MCF 10A (cell line): ENCODE results near the gene ERRFI1. TPM values are rescaled to one million over a fixed set of nuclear protein-coding genes. Genes with fewer than 3 reads are reported as not detected.

Experiments used
- BruUV-seq: library from RNA; stranded (reverse); fragments of 400-500 nt; replicated peaks from 2 replicates; lab custom pipeline; 2021; lab: Mats Ljungman, UMichigan
- CTCF ChIA-PET: fragments of 300-600 bp; sonication (Branson Sonifier 250); formaldehyde crosslinking; extraction: SDS; loops from one replicate; lab custom pipeline; 2021; ENCODE audit warnings: antibody characterized with exemption, inconsistent platforms; lab: Yijun Ruan, JAX
- POLR2A ChIA-PET: fragments of 300-600, 350-650 bp; sonication (Branson Sonifier 250); formaldehyde crosslinking; extraction: SDS; loops from one replicate; lab custom pipeline; 2020; ENCODE audit warnings: antibody characterized with exemption, inconsistent platforms; lab: Yijun Ruan, JAX
- DNase-seq: peaks from one replicate; pipeline ENCODE4 v3.0.0-alpha.2; 2018; ENCODE audit not compliant: unreplicated experiment
- H3K27ac Mint-ChIP-seq: one replicate; pipeline ENCODE4 v1.8.0; 2022; ENCODE audit warnings: mild to moderate bottlenecking, low read depth, mixed read lengths; ENCODE audit not compliant: unreplicated experiment
- H3K27me3 Mint-ChIP-seq: one replicate; pipeline ENCODE4 v1.8.0; 2022; ENCODE audit warnings: mixed read lengths; ENCODE audit not compliant: insufficient read depth, unreplicated experiment
- H3K36me3 Mint-ChIP-seq: one replicate; pipeline ENCODE4 v1.8.0; 2022; ENCODE audit warnings: mild to moderate bottlenecking, moderate library complexity, mixed read lengths; ENCODE audit not compliant: insufficient read depth, unreplicated experiment
- H3K4me1 Mint-ChIP-seq: one replicate; pipeline ENCODE4 v1.8.0; 2022; ENCODE audit warnings: mixed read lengths; ENCODE audit not compliant: insufficient read depth, unreplicated experiment
- H3K4me3 Mint-ChIP-seq: one replicate; pipeline ENCODE4 v1.8.0; 2022; ENCODE audit warnings: mild to moderate bottlenecking, moderate library complexity, mixed read lengths; ENCODE audit not compliant: unreplicated experiment
- H3K9me3 Mint-ChIP-seq: one replicate; pipeline ENCODE4 v1.8.0; 2022; ENCODE audit warnings: mixed read lengths; ENCODE audit not compliant: unreplicated experiment
- intact Hi-C: fragments of 100-400 bp; cut with micrococcal nuclease; formaldehyde crosslinking; loops from 2 replicates; pipeline ENCODE4 v1.14.1; 2022
- total RNA-seq: library from RNA; stranded (reverse); gene quantifications from 2 replicates; pipeline ENCODE4 v1.2.3, GENCODE V29; 2022
- TF ChIP-seq, protein P1 (sequence below): fragments of 200-600 bp; IDR thresholded peaks from one replicate; pipeline ENCODE4 v1.8.0; 2022; ENCODE audit warnings: antibody characterized with exemption, mild to moderate bottlenecking; ENCODE audit not compliant: unreplicated experiment

ERRFI1 gene
- total RNA-seq, 1 experiment from 2014 or later: 111 TPM

DNA sequence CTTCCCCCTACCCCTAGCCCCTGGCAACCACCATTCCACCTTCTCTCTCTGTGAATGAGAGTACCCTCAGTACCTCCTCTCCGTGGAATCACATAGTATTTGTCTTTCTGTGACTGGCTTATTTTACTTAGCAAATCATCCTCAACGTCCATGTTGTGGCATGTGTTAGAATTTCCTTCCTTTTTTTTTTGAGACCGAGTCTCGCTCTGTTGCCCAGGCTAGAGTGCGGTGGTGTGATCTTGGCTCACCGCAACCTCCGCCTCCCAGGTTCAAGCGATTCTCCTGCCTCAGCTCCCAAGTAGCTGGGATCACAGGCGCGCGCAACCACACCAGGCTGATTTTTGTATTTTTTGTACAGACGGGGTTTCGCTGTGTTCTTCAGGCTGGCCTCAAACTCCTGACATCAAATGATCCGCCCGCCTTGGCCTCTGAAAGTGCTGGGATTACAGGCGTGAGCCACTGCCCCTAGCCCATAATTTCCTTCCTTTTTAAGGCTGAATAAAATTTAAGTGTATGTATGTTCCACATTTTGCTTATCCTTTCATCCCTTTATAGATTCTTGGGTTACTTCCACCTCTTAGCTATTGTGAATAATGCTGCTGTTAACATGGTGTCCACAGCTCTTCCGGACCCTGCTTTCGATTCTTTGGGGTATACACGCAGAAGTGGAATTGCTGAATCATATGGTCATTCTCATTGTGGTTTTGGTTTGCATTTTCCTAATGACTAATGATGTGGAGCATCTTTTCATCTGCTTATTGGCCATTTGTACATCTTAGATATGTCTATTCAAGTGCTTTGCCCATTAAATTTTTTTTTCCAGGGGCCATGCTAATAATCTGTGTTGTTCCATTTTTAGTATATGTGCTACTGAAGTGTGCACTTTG, 32.3 kb downstream of the ERRFI1 start:
- CTCF ChIA-PET: interaction anchor here (0.6 kb wide), 1 partner anchor 11 kb away, joined by 3 read pairs; no protein-coding TSS in a partner anchor
- no TSS peak for BruUV-seq
- Mint-ChIP-seq H3K9me3 (peaks cover 10% of the 10 kb centered on the region), H3K27me3 (no peaks in the 10 kb centered on the region), H3K36me3 (peaks cover 18% of the 10 kb centered on the region), H3K27ac (no peak overlapping the region), H3K4me1 (peaks cover 18% of the 10 kb centered on the region), H3K4me3 (no peak overlapping the region)
- TF ChIP-seq, protein P1, sequence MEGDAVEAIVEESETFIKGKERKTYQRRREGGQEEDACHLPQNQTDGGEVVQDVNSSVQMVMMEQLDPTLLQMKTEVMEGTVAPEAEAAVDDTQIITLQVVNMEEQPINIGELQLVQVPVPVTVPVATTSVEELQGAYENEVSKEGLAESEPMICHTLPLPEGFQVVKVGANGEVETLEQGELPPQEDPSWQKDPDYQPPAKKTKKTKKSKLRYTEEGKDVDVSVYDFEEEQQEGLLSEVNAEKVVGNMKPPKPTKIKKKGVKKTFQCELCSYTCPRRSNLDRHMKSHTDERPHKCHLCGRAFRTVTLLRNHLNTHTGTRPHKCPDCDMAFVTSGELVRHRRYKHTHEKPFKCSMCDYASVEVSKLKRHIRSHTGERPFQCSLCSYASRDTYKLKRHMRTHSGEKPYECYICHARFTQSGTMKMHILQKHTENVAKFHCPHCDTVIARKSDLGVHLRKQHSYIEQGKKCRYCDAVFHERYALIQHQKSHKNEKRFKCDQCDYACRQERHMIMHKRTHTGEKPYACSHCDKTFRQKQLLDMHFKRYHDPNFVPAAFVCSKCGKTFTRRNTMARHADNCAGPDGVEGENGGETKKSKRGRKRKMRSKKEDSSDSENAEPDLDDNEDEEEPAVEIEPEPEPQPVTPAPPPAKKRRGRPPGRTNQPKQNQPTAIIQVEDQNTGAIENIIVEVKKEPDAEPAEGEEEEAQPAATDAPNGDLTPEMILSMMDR: no peak
- POLR2A ChIA-PET: interaction anchor here (1.4 kb wide), 1 partner anchor 11 kb away, joined by 4 read pairs; no protein-coding TSS in a partner anchor
- intact Hi-C loops: no loop called here
- no peak for DNase-seq

GRCh38 chr1:7992885-7993284, 33.2 kb downstream of the ERRFI1 start:
- POLR2A ChIA-PET: interaction anchor here (1.4 kb wide), 1 partner anchor 12 kb away, joined by 4 read pairs; no protein-coding TSS in a partner anchor
- H3K36me3 Mint-ChIP-seq: peaks cover 14% of the 10 kb centered on the region
- BruUV-seq: no TSS peak
- H3K4me1 Mint-ChIP-seq: peaks cover 18% of the 10 kb centered on the region
- no peaks in the 10 kb centered on the region for H3K27me3 Mint-ChIP-seq
- no peak overlapping the region for H3K27ac Mint-ChIP-seq
- CTCF ChIA-PET: no interaction called here
- DNase-seq: no peak
- intact Hi-C loops: no loop called here
- H3K9me3 Mint-ChIP-seq: peaks cover 10% of the 10 kb centered on the region
- TF ChIP-seq, protein P1: no peak
- H3K4me3 Mint-ChIP-seq: no peak overlapping the region

DNA sequence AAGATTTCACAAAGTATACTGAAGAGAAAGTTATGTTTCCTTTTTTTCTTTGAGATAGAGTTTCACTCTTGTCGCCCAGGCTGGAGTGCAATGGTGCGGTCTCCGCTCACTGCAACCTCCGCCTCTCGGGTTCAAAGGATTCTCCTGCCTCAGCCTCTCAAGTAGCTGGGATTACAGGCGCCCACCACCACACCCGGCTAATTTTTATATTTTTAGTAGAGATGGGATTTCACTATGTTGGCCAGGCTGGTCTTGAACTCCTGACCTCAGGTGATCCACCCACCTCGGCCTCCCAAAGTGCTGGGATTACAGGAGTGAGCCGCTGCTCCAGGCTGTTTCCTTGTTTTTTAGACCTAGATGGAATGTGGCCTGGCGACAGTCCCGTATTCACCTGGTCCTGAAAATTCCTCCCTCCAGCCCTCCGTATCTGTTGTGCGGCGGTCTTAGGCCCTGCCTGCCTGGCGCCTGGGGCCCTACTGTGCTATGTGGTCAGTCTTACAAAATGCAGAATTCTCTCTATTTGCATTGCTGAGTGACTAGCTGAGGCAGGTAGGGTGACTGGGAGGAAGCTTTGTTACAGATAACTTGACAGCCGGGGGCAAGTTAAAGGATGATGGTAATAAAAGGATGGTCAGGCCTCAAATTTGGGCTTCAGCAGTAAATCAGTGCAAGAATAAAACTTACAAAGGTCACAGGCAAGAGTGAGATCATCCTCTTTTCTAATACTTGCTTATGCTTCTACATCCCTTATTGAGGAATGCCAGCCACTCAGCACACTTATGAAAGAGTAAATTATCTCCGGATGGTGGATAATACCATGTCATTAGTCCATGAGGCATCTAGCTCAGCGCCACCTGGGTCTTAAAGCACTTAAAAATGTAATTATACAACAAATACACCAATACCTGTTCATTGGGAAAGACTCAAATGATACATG, 34.3 kb downstream of the ERRFI1 start:
- ChIA-PET POLR2A (interaction anchor here (1.1 to 1.4 kb wide), 2 partner anchors 11 to 13 kb away, joined by 3 to 4 read pairs; no protein-coding TSS in a partner anchor), CTCF (no interaction called here)
- Mint-ChIP-seq H3K4me3 (no peak overlapping the region), H3K36me3 (peaks cover 22% of the 10 kb centered on the region), H3K9me3 (peaks cover 10% of the 10 kb centered on the region), H3K4me1 (peaks cover 18% of the 10 kb centered on the region), H3K27me3 (no peaks in the 10 kb centered on the region), H3K27ac (no peak overlapping the region)
- BruUV-seq: no TSS peak
- intact Hi-C loops: no loop called here
- TF ChIP-seq, protein P1: no peak
- no peak for DNase-seq
